Colon (tissue), 2 donors: ENCODE results near the gene RAI1.

Source experiments
- FAIRE-seq: peaks from 2 replicates; lab custom pipeline; 2012; peaks lifted over from hg19 to GRCh38; lab: Jason Lieb, UNC
- donor health status: control.
- donor health status: control.

RAI1 gene

DNA sequence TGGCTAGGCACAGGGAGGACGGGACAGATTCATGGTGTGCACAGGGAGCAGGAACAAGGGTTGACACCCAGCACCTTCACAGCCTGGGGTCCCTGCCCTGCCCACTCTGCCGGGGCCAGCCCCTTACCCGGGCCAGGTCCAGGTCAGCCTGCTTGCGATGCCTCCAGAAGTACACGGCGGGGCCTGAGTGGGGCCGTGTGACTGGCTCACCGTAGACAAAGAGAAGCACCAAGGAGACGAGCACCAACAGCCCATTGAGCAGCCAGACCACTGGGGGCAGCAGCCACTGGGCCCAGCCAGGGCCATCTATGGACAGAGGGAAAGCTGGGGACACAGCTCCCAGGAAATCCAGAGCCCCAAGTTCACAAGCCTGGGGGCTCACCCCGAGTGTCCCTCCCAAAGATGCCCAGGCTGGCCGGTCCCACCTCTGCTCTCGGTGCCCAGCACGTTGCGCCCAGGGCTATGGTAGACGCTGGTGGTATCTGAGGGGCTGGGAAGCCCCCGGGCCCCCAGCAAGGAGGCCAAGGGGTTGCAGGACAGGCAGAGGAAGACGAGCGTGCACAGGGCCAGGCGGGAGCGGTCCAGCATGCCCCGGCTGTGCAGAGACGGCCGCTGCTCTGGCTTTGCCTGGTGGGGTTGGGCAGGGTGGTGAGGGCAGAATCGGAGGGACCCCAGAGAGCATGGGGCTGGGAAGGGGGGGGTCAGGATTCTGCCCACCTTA, 135.7 kb downstream of the RAI1 start:
- FAIRE-seq = no peak

DNA sequence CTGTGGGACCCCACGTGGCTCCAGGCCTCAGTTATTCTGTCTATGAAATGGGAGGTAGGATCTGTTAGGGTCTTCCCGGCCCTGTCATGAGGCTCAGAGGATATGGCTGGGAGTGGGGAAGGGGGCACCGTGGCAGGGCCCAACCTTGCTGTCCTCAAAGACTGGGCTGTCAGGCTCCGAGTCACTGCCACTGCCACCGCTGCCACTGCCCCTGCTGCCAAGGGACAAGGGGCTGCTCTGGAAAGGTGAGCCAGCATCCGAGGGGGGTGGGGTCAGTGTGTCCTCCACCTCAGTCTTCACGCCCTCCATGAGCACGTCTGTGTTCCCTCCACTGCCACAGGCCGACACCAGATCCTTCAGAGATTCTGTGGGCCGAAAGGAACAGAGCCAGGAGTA, 136.3 kb downstream of the RAI1 start:
- no peak for FAIRE-seq

DNA sequence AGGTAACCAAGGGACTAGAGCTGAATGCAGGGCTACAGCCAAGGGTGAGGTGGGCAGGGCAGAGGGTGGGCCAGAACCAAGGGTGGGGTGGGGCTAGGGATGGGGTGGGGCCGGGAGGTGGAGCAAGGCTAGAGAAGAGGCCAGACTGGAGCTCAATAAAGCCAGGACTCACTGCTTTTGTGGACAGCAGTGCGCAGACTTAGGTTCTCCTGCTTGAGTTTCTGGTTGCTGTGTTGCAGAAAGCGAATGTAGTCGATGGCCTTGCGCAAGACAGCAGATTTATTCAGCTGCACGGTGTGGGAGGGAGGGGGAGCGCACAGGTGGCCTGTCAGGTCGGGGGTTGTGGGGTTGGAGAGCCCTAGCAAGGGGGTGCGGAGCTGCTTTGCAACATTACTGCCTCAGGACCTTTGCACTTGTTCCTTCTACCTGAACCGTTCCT, 136.8 kb downstream of the RAI1 start:
- FAIRE-seq = no peak

DNA sequence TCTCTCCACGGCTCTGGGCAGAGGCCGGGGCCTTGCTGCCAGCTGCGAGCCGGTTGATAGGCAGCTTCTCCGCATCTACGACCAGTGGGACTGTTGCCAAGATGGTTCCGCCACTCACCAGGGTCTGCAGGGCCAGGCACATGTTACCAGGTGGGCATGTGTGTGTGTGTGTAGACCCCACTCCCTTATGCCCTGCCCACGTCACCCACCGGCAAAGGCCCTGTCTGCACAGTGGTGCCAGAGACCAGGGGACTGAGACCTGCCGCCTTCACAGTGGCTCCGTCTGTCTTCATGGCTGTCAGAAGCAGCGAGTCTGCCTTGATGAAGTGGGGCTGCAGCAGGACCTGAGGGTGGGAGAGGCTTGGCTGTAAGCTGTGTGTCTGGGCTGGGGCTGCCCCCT, 137.9 kb downstream of the RAI1 start:
- FAIRE-seq = no peak

DNA sequence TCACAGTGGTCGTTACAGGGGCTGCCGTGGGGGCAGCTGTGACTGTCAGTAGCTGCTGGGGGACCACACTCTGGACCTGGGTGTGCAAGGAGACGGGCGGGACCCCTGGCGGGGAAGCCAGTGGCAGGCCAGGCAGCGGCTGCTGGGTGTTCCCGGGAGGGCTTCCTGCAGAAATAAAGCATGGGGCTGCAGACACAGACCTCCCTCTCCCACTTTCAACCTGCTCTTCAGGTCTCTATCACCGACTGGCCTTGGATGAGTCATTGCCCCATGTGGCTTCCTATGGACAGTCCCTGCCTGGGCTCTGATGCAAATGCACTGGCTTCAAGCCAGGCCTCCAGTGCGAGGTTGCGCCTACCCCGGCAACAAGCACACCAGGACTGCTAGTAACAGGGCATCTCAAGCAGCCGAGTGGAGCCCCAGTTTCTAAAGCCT, 138.3 kb downstream of the RAI1 start:
- no peak for FAIRE-seq

DNA sequence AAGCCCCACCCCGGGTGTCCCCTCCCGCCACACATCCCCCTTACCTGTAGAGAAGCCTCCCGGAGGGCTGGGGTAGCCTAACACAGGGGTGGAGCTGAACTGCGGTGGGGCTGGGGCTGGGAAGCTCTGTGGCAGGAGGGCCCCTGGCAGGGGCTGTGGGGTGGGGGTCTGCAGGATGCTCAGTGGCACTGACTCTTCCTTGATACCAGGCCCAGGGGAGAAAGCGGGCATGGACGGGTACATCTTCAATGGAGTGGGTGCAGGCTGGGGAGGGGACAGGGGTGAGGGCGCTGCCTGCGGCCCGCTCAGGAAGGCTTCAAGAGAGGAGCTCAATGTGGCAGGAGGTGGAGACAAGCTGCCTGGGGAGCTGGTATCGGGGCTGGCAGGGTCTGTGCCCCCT, 138.8 kb downstream of the RAI1 start:
- no peak for FAIRE-seq

DNA sequence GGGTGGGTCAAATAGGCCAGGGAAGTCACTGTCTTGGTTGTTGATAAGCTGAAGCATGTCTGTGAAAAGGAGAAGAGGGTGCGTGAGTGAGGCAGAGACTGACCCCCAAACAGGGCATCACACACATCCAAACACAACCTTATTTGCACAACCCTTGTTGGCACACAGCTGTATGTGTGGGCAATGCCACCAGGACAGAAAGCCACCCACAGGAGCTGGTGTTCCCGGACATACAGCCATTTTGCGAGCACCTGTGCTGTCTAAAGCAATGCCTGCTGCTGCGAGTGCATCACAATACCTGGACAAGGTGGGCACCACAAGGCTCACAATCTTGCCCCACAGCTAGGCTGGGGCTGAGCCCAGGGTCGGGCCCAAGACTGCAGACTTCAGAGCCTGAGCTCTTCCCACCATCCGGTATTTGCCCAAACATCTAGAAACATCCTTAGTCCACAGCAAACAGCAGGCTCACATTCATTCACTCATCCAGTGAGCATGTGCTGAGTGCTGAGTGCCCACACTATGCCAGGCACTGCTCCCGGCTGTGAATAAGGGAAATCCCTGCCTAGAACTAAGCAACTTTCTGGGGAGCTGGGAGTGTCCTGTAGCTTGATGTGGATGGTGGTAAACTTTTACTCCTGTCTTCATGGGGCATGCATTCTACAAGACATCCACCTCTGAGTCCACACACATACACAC, 139.4 kb downstream of the RAI1 start:
- no peak for FAIRE-seq

DNA sequence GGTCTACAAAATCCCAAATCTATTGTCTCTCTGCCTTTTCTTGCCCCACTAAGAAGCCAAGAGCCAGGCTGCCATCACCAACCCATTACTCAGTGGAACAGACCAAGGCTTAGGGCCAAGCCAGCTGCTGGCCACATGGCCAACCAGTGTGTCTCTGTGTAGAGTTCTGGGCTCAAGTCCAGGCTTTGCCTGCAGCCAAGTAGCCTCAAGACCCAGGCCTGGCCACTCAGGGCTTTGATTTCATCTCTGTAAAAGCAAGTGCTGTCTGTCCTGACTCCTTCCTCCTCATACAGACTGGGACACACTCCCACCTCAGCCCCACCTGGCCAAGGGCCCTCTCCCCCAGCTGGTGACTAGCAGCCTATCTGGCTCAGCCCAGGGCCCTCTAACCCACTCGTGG, 140.9 kb downstream of the RAI1 start:
- no peak for FAIRE-seq

DNA sequence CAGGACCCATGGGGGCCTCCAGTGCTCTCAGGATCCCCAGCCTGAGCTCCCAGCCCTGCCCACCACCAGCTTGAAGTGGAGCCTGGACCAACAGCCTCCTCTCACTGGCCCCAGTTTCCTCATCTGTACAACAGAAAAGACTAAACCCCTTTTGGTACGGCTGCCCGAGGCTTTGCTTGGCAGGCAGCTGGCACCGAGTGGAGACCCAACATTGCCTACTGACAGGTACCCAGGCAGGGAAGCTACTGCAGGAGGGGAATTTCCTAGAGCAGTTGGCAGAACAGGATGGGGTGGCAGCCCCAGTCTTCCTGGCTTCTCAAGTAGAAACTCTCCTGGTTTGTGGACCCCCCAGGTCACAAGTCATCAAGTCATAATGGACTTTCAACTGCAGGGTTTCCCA, 141.4 kb downstream of the RAI1 start:
- FAIRE-seq = no peak

DNA sequence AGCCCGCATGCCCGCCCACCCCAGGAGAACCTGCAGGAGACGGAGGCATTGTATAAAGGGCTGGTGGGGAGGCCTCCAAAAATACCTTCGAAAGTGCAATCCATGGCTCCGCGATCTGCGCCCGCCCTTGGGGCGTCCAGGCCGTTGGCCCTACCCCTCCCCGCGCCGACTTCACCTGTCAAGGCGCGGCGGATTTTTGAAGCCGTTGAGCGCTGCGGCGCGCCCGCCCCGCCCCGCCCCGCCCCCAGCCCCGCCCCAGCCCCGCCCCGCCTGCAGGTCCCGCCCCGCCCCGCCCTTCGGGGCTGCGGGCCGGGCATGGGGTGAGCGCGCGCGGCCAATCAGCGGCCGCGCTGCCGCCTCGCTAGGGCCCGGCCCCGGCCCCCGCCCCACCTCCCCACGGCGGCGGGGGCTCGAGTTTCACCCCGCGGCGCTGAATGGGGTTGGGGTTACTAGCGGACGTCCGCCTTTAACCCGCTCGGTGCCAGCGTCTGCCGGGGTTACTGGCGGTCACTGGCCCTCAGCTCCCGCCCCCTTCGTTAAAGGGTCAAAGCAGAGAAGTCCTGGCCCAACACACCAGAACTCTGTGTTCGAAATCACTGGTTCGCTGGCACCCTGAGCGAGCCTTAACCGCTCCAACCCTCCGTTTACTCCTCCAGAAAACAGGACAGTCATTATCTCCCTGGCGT, 142.3 kb downstream of the RAI1 start:
- FAIRE-seq = no peak

DNA sequence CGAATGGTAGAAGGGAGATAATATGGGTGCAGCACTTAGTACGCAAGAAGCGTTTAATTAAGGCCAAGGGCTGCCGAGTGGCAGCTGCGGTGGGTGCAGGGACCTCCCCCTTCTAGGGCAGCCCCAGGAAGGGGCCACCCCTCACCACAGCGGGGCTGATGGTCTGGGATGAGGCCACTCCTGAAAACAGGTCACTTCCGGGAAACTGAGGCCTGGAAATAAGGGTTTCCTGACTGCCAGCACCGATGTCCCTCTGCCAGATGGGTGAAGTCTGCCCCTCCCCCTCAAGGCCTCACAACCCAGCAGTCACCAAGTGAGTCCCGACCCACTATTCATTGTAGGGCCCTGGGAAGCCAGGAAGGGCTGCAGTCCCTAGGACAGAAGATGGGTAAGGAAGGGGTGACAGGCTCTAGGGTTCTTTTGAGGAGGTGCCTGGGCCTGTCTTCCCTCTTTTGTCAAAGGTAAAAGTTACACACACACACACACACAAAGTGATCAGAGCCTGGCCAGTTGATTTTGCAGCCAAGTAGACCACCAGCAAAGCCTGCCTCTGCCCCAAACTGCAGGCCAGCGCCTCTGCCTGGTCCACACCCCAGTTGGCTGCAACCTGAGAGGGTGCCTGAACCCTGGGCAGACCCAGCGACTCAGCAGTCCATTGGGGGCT, 143.0 kb downstream of the RAI1 start:
- no peak for FAIRE-seq

DNA sequence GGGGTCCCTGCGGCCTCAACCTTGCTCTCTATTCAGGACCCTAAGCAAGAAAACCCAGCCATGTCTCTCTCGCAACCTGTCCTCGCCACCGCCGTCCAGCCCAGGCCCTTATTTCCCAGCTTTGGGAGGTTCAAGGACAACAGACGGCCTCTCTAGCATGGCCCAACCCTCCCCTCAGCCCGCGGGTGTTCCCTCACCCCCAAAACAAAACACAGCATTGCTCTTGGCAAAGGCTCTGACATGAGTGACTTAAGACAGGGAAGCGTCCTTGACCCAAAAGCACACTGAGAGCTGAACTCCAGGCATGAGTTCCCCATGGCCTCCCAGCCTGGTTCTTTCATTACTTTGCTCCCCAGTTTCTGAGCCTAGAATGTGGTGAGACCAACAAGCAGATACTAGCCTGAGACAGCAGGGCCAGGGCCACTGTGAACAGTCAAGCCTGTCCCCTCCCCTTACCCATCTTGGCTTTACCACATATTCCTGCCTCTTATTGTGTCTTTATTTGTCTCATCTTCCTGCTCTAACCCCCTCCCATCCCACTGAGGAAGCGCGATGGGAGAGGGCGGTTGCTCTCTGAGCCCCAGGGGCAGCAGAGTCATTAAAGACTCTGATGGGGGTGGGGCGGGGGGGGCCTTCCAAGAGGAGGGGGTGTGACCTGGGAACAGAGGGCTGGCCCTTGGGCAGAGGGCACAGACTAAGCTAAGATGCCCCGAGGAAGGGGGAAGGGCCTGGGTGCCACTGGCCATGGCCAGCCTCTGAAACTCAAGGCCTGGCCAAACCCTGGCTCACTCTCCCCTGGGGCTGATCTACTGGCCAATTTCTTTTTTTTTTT, 143.7 kb downstream of the RAI1 start:
- FAIRE-seq = no peak

DNA sequence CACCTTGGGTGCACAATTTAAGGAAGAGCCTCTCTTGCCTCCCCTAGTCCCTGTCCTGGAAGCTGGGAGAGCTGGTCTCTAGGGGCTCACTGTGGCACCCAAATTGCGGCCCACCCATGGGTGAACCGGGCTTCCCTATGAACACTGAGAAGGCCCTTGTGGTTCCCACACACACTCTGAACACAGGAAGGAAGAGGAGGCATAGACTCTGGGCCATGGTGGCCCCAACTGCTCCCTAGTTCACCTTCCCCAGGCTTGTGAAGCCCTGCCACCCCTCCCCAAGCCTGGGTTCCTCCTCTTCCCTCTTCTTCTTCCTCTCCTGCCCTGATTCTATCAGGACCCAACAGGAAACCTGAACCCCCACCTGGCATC, 145.1 kb downstream of the RAI1 start:
- no peak for FAIRE-seq

DNA sequence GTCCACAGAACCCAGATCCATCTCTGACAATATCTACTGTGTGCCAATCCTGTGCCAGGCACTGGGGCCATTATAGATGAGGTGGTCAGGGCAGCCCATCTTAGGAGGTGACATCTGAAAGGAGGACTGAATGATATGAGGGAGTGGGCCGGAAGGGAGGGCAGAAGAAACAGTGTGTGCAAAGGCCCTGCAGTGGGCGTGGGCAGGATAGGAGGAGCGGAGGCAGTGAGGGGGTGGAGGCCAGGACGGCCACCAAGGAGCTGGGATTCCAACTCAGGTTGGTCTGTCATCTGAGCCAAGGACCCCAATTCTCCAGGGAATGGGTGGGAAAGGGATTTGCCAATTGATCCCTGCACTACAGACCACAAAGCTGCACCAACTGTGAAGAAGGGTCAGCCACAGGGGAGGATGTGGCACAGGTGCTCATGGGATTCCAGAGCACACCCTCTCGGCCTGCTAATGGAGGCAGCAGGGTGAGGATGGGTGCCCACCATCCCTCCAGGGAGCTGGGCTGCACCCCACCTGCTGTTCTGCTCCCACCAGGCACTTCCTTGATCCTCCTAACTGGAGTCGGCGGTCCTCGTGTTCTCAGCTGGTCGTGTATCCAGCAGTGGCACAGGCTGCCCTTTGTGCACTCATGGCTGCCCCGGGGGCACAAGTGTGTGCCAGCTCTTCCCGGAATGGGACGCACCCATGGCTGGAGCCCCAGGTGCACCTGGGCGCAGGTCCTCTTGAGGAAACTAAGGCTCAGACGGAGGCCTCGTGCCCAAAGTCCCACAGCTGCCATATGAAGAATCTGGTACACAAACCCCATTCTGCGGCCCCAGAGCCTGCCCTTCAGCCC, 145.9 kb downstream of the RAI1 start:
- FAIRE-seq = no peak

DNA sequence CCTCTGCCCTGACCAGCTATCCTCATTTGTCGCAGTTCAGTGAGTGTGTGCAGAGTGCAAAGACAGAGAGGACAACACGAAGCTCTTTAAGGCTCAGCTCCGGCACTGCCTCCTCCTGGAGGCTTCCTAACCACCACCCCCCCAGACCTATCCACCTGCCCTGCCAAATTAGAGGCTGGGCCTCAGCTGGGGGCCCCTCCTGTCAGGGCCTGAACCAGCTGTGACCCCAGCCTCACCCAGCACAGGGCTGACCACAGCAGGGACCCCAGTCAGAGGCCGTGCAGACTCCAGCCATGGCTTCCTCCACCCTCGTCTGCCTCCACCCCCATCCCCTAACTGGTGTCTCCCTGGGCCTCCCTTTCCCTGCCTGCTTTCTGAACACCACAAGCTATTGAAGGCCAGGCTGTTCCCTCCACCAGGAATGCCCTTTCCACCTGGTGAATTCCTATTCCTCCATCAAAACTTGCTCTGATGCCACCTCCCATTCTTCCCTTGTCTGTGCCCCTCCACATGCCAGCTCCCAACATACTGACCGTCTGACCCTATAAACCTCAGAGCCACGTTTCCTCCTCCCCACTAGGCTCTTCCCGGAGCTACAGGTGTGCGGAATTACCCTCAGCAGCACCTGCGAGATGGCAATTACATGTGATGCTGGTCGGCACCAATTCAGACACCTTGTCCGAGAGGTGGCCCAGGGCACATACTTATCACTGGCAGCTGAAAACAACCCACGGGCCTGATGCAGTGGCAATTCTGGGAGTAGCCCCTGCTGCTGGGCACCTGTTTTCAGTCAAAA, 146.8 kb downstream of the RAI1 start:
- FAIRE-seq = no peak

DNA sequence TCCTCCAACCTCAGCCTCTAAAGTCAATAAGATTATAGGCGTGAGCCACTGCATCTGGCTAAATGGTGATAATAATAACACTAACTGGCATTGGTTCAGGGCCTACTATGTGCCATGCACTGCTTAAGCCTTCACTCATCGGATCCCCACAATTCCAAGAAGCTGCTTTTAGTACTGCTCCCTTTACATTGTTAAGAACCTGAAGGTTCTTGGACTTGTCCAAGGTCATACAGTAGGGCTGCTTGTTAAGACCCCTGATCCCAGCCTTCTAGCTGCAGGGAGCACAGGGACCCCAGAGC, 149.0 kb downstream of the RAI1 start:
- no peak for FAIRE-seq

DNA sequence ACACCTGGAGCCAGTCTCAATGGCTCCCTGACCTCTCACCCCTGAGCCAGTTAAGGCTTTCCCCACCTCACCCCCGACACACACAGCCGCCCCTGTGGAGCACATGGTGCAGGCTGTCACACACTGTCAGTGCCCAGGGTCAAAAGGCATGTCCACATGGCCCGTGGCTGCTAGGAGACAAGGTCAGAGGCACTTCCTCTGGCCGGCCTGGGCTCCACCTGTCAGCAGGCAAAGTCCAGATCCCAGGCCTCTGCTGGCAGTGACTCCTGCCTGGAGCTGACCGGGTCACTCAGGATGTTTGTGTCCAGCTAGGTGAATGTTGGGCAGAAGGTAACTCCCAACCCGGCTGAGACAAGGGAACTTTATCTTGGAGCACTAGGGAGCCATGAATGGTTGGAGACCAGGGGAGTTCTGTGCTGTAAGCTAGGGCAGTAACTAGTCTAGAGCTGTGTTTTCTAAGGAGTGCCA, 149.5 kb downstream of the RAI1 start:
- no peak for FAIRE-seq

DNA sequence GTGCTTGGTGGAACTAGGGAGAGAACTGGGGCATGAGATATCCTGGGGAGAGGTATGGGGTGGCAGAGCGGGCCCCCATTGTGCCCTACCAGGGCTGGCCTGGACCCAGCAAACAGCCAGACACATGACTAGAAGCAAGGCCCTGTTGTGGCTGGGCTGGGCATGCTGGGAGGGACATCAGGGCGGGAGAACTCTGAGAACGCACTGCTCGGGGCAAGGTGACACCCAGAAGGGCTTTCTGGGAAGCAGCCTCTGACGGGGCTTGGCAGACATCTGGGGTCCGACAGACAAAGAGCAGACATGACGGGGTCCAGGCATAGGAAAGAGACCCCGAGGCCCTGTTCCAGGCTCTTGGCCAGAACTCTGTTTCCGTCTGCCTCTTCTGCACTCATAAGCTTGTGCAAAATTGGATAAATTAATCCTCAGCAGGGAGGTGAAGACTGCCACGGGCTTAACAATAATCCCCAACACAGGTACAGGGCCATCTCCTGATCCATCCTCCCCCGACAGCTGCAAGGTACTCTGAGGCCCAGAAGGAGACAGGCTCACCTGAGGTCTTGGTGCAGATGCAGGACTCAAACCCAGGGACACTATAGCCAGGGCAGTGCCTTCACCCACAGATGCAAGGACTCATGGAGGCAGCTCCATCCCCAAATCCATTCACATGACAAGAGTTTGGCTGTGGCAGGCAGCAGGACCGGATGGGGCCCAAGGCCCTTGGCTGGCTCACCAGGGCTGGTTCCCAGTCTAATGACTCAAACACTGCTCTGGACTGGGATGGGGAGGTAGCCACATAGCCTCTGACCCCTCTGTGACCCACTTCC, 150.2 kb downstream of the RAI1 start:
- no peak for FAIRE-seq

DNA sequence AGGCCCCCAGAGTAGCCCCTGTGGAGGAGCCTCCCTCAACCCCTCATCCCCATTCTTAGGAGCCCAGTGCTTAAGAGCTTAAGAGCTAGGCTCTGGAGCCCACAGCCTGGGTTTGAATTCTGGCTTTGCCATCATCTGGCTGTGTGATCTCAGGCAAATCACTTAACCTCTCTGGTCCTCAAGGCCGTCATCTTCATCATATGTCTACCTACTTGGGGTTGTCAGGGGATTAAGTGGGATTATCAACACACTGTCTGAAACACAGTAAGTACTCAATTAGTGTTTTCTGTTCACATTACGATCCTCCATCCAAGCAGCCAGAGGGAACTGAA, 150.7 kb downstream of the RAI1 start:
- no peak for FAIRE-seq
